Endothelial cell of umbilical vein (primary cell): ENCODE results near the gene UBE2S.

Experiments
- POLR2A ChIP-seq: IDR thresholded peaks from 2 replicates; pipeline ENCODE4 v1.6.1; 2012; ENCODE audit warnings: low read depth, mild to moderate bottlenecking, control low read depth, low read length
- TF ChIP-seq, protein P1 (sequence below), 2 donors: IDR thresholded peaks; 1 replicate in 1 of 2; 2 replicates in 1 of 2; pipeline ENCODE4 v1.5.1; 2011; ENCODE audit warnings: low read length in 2 of 2, mild to moderate bottlenecking in 2 of 2, moderate library complexity in 2 of 2, control low read depth in 1 of 2, inconsistent platforms in 1 of 2, low read depth in 1 of 2; ENCODE audit not compliant: insufficient read depth in 1 of 2; ENCODE audit errors: extremely low read depth in 1 of 2

DNA sequence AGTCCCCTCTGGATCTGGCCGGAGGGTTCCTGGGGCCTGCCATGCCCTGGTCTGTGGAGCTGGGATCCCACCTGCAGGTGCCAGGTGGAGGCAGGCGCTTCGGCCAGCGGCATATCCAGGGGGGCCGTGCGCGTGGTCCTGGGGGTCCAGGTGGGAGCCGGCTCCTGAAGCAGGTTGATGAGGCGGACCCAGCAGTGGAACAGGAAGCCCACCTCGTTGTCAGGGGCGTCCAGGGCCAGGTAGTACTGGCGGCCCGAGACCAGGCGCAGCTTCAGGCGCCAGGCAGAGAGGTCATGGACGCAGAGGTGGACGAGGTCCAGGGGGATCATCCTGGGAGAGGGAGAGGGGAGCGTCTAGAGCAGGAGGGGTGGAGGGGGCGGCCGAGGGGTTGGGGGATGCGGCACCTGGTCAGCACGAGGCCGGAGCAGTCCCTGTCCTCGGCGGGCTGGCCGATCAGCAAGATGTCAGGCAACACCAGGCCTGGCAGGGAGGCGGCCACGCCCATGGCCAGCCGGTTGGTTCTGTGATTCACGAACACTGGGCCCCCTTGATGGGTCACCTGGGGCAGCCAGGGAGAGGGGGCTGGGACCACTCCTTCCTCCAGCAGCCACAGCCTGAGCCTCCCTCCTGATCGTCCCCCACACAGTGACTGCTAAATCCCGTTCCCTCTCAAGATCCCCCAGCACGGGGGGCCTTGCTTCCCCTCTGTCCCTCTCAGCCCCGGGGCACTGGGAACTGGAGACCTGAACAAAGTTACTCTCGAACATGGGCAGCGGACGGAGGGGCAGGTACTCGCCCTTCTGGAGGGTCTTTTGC, 45.2 kb downstream of the UBE2S start:
- TF ChIP-seq, protein P1, sequence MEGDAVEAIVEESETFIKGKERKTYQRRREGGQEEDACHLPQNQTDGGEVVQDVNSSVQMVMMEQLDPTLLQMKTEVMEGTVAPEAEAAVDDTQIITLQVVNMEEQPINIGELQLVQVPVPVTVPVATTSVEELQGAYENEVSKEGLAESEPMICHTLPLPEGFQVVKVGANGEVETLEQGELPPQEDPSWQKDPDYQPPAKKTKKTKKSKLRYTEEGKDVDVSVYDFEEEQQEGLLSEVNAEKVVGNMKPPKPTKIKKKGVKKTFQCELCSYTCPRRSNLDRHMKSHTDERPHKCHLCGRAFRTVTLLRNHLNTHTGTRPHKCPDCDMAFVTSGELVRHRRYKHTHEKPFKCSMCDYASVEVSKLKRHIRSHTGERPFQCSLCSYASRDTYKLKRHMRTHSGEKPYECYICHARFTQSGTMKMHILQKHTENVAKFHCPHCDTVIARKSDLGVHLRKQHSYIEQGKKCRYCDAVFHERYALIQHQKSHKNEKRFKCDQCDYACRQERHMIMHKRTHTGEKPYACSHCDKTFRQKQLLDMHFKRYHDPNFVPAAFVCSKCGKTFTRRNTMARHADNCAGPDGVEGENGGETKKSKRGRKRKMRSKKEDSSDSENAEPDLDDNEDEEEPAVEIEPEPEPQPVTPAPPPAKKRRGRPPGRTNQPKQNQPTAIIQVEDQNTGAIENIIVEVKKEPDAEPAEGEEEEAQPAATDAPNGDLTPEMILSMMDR (IDR thresholded peaks at IDR 0.05; ENCODE audit: extremely low read depth in 1 of 2, insufficient read depth in 1 of 2, low read depth in 1 of 2, low read length in 2 of 2): no peak
- TF ChIP-seq POLR2A: no peak
